Bronchial epithelial cell (primary cell): ENCODE measurements around the gene TOMM40L. TPM values are rescaled to one million over a fixed set of nuclear protein-coding genes. Genes with fewer than 3 reads are reported as not detected.

Experiments used
- DNase-seq: peaks from one replicate; pipeline ENCODE4 v3.0.0-alpha.2; 2010; ENCODE audit warnings: low read depth
- FAIRE-seq: peaks from 2 replicates; lab custom pipeline; 2011; peaks lifted over from hg19 to GRCh38; lab: Jason Lieb, UNC
- H3K27me3 ChIP-seq: 2 replicates; pipeline ENCODE4 v1.5.1; 2011; ENCODE audit warnings: low read length; ENCODE audit not compliant: control insufficient read depth, insufficient read depth
- H3K36me3 ChIP-seq: 2 replicates; pipeline ENCODE4 v1.5.1; 2011; ENCODE audit warnings: low read length; ENCODE audit not compliant: control insufficient read depth, insufficient read depth
- H3K4me3 ChIP-seq: 2 replicates; pipeline ENCODE4 v1.5.1; 2011; ENCODE audit warnings: mild to moderate bottlenecking, low read depth, low read length, control low read depth
- CTCF ChIP-seq: IDR thresholded peaks from 2 replicates; pipeline ENCODE4 v1.5.1; 2011; ENCODE audit warnings: mild to moderate bottlenecking, moderate library complexity, low read length, control low read depth, inconsistent platforms; ENCODE audit not compliant: insufficient read depth, severe bottlenecking
- total RNA-seq: library from RNA; depleted of rRNA; stranded (reverse); fragments of >200 nt; gene quantifications from 2 replicates; pipeline ENCODE4 v1.2.1, GENCODE V29; 2014

Gene TOMM40L
- 7.8 and 10.8 TPM in 2 replicates for total RNA-seq

- H3K36me3 ChIP-seq: peaks cover 11% of the 10 kb centered on the region
- TF ChIP-seq CTCF: peak; percentile 56
- DNase-seq (peak; percentile 98), FAIRE-seq (no peak)
- no peaks in the 10 kb centered on the region for H3K27me3 ChIP-seq
- H3K4me3 ChIP-seq: peak within 1 kb of the TSS; percentile 66
Observed at GRCh38 chr1:161225534-161226319, at the start of gene TOMM40L. Gene TOMM40L, plus strand, starts transcription at chr1:161226060. Its CDS starts 430 bp downstream, at chr1:161226490.

DNA sequence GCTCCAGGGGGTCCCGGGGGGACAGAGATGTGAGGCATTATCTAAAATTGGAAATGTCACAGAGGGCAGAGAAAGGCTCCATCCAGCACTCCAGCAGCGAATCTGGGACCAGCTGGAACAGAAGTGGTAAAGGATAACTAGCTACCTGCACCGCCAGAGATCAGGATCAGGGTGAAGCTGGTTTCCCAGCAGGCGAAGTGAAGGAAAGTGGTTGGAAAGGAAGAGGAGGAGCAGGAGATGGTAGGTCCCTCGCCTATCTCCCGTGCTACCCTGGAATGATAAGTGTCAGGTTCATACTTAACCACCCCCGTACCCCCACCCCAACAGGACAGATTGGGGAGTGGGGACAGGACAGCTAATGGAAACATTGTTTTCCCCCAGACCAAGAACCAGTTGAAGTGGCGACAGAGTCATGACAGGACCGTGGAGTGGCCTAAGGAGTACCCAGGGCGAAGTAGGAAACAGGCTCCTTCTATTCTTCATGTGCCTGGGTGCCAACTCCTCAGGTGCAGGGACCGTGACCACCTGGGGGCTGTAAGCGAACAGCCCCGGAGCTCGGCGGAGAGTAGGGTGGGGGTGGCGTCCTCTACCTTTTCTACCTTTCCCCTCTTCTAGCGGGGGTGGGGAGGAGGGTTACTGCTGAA, 49.3 kb upstream of the TOMM40L start:
- TF ChIP-seq CTCF: no peak
- Histone ChIP-seq H3K4me3 (peak overlapping the region; percentile 92), H3K36me3 (peaks cover 17% of the 10 kb centered on the region), H3K27me3 (no peaks in the 10 kb centered on the region)
- FAIRE-seq: no peak
- DNase-seq: no peak

DNA sequence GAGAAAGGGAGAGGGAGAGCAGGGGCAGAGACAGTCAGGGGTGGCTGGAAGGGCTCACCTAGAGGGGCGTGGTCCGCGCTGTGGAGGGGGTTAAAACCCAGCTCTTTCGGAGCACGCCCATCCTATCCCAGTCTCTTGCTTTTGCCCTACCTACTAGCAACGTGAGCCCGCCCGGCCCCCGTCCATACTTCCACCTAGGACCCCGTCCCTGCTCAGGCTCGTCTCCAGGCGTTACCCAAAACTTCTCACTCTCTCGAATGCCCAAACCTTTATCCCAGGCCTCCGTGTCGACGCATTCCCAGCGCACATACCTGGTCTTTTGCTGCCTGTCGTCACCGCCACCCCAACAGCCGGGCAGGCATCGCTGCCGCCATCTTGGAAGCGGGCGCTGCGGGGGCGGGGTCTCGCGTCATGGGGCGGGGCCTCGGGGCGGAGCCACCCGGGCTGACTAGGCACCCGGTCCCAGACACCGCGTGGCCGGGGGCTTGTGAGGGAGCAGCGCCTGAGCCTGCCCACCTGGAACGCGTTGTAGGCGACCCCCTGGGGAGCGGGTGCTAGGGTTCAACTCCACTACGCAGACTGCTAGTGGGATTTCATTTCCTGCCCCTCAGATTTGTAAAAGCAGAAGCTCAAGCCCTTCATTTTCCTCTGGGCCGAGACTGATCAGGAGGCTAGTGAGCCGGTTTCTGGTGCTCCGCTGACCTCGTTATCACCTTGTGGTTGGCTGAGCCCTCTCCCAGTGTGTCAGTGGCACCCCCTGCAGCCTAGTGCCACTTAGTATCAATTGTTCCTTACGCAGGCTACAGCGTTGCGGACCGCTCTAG, 48.5 kb upstream of the TOMM40L start, which contains the start of gene B4GALT3:
B4GALT3 (minus strand) TSS at position 396 of the 824 bp plus-strand sequence. CDS start 1,447 bp downstream, outside the sequence.
- Histone ChIP-seq H3K36me3 (peaks cover 15% of the 10 kb centered on the region), H3K4me3 (peak within 1 kb of the TSS; percentile 92), H3K27me3 (no peaks in the 10 kb centered on the region)
- peak; percentile 5 for TF ChIP-seq CTCF
- DNase-seq: peak; percentile 59
- no peak for FAIRE-seq

GRCh38 chr1:161177936-161178244, 48.0 kb upstream of the TOMM40L start:
- peaks cover 14% of the 10 kb centered on the region for H3K36me3 ChIP-seq
- peak overlapping the region; percentile 92 for H3K4me3 ChIP-seq
- no peak for TF ChIP-seq CTCF
- FAIRE-seq: no peak
- DNase-seq: no peak
- no peaks in the 10 kb centered on the region for H3K27me3 ChIP-seq

GRCh38 chr1:161179698-161180097, 46.2 kb upstream of the TOMM40L start:
- peak; percentile 9 for DNase-seq
- no peak for FAIRE-seq

More at GRCh38 chr1:161179698-161180097, 46.2 kb upstream of the TOMM40L start:
- no peak for TF ChIP-seq CTCF
- Histone ChIP-seq H3K27me3 (no peaks in the 10 kb centered on the region), H3K4me3 (no peak overlapping the region), H3K36me3 (peaks cover 6% of the 10 kb centered on the region)
